ENCODE measurements around the gene NCAM1. TPM values are rescaled to one million over a fixed set of nuclear protein-coding genes. Genes with fewer than 3 reads are reported as not detected.

Gene NCAM1
- total RNA-seq, 4 donors from 2014 or later: 0.98 to 1.3 (median 1.2) TPM

GRCh38 chr11:113288286-113288863 is 327.2 kb downstream of the NCAM1 start:
- TF ChIP-seq CTCF (IDR thresholded peaks at IDR 0.05; ENCODE audit: low read depth): no peak

- TF ChIP-seq CTCF (IDR thresholded peaks at IDR 0.05; ENCODE audit: low read depth): no peak
Observed at GRCh38 chr11:113289431-113290187, 328.4 kb downstream of the NCAM1 start.

- no peak for TF ChIP-seq CTCF (IDR thresholded peaks at IDR 0.05; ENCODE audit: low read depth)
Observed at GRCh38 chr11:113293936-113294335, 332.7 kb downstream of the NCAM1 start.

- no peak for TF ChIP-seq CTCF (IDR thresholded peaks at IDR 0.05; ENCODE audit: low read depth)
Observed at GRCh38 chr11:113295993-113296392, 334.8 kb downstream of the NCAM1 start.

GRCh38 chr11:113296447-113297205 is 335.4 kb downstream of the NCAM1 start:
- no peak for TF ChIP-seq CTCF (IDR thresholded peaks at IDR 0.05; ENCODE audit: low read depth)

GRCh38 chr11:113304916-113305315 is 343.7 kb downstream of the NCAM1 start:
- no peak for TF ChIP-seq CTCF (IDR thresholded peaks at IDR 0.05; ENCODE audit: low read depth)
